Esophagus muscularis mucosa (tissue), 4 donors: ENCODE results near the gene TAS1R3. TPM values are rescaled to one million over a fixed set of nuclear protein-coding genes. Genes with fewer than 3 reads are reported as not detected.

Experiments used
- DNase-seq: peaks from one replicate; pipeline ENCODE4 v3.0.0-alpha.2; 2017; ENCODE audit errors: extremely low spot score
- H3K27ac ChIP-seq, 4 donors: fragments of 200-600 bp; sonication (generic); replicated peaks in 1 of 4; 1 replicate in 3 of 4; 2 replicates in 1 of 4; pipeline ENCODE4 v1.5.1; 2016 to 2019; ENCODE audit warnings: mild to moderate bottlenecking in 1 of 4
- H3K27me3 ChIP-seq, 4 donors: fragments of 200-600 bp; sonication (generic); one replicate each; pipeline versions ENCODE4 v1.5.1 to v1.6.0; 2016 to 2019
- H3K36me3 ChIP-seq, 4 donors: fragments of 200-600 bp; sonication (generic); one replicate each; pipeline ENCODE4 v1.5.1; 2016 to 2019
- H3K4me1 ChIP-seq, 4 donors: fragments of 200-600 bp; sonication (generic); one replicate each; pipeline ENCODE4 v1.5.1; 2016 to 2019
- H3K4me3 ChIP-seq, 4 donors: fragments of 200-600 bp; sonication (generic); 1 replicate in 2 of 4; 2 replicates in 2 of 4; pipeline ENCODE4 v1.5.1; 2016 to 2019; ENCODE audit warnings: mild to moderate bottlenecking in 4 of 4, moderate library complexity in 1 of 4
- H3K9me3 ChIP-seq, 4 donors: fragments of 200-600 bp; sonication (generic); 1 replicate in 3 of 4; 2 replicates in 1 of 4; pipeline ENCODE4 v1.5.1; 2016 to 2019
- CTCF ChIP-seq, 3 experiments: fragments of 200-600 bp in 2 of 3; fragments of 450-650 bp in 1 of 3; sonication (generic) in 2 of 3; IDR thresholded peaks; one replicate each; pipeline ENCODE4 v1.5.1; 2017 to 2019; ENCODE audit warnings: antibody characterized with exemption in 3 of 3, mild to moderate bottlenecking in 2 of 3, moderate library complexity in 1 of 3
- EP300 ChIP-seq: sonication (generic); formaldehyde crosslinking; IDR thresholded peaks from one replicate; pipeline ENCODE4 v1.6.1; 2017; ENCODE audit warnings: antibody characterized with exemption
- POLR2A ChIP-seq: fragments of 450-650 bp; IDR thresholded peaks from one replicate; pipeline ENCODE4 v1.6.1; 2017; ENCODE audit warnings: antibody characterized with exemption, moderate library complexity, mild to moderate bottlenecking, low read depth
- POLR2AphosphoS5 ChIP-seq, 2 donors: sonication (generic); formaldehyde crosslinking; IDR thresholded peaks; one replicate each; pipeline ENCODE4 v1.6.1; 2017; ENCODE audit warnings: antibody characterized with exemption in 2 of 2
- WGBS: methylation state at CpG from one replicate; pipeline ENCODE4 v1.1.5; 2018; 5-methylcytosine and 5-hydroxymethylcytosine counted together
- intact Hi-C: fragments of 100-400 bp; cut with DNase I; formaldehyde crosslinking; loops from one replicate; pipeline ENCODE4 v1.15.1; 2023
- total RNA-seq, 4 donors: library from RNA; depleted of rRNA; stranded (reverse); fragments of >200 nt; gene quantifications; one replicate each; pipeline versions ENCODE4 v1.1.0 to v1.2.1, GENCODE V29; 2016

Gene TAS1R3
- total RNA-seq, 4 donors from 2014 or later: 0.17 to 0.32 TPM; not detected in 2

- H3K4me3 ChIP-seq: no peak overlapping the region
- H3K9me3 ChIP-seq: no peaks in the 10 kb centered on the region
- intact Hi-C loops: no loop called here
- H3K4me1 ChIP-seq: peaks cover 40 to 96% (median 91%) of the 10 kb centered on the region in 4 donors
- 93% methylated on average over 13 of the region's 13 CpGs for WGBS
- DNase-seq: no peak
- H3K27ac ChIP-seq: peak overlapping the region; percentile 80 to 84 (median 84)
- no peaks in the 10 kb centered on the region for H3K27me3 ChIP-seq
- peaks cover 9 to 59% (median 38%) of the 10 kb centered on the region in 4 donors for H3K36me3 ChIP-seq
- TF ChIP-seq EP300: no peak
- no peak for TF ChIP-seq POLR2AphosphoS5 (IDR thresholded peaks at IDR 0.05)
- no peak for TF ChIP-seq CTCF (IDR thresholded peaks at IDR 0.05)
- TF ChIP-seq POLR2A: no peak
These were observed 11.5 kb upstream of the TAS1R3 start for GRCh38 chr1:1319646-1319941.

DNA sequence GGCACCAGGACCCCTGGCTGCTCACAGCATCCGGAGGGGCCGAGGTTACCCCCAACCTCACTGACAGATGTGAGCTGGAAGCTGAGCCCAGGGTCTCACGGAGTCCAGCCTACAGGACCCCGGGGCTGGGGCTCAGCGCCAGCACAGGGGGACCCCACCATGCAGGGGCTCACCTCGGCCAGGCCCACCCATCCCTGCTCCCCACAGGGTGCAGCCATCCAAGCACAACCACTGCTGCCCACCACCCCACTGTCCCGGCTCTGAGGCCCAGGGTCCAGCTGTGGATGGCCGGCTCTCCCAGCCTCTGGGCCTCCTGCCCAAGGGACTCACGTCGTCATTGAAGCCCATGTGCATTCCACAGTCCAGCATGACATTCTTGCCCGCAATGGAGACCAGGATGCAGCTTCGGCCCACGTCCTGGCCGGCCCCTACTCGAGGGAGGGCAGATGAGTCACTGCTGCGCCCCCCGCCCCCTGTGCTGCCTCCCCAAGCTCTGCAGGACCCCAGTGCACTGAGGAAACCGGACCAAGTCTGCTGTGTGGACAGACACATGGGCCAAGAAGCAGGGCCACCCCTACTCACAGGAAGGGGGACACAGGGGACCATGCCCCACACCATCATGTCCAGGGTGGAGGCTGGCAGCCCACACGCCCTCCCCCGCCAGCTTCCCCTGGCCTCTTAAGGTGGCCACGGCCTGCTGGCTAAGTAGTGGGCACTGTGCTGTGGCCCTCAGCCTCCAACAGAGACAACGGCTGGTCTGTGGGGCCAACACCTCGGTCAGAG is 10.2 kb upstream of the TAS1R3 start:
- Histone ChIP-seq H3K27me3 (no peaks in the 10 kb centered on the region), H3K4me1 (peaks cover 50 to 93% (median 91%) of the 10 kb centered on the region in 4 donors), H3K4me3 (no peak overlapping the region), H3K9me3 (no peaks in the 10 kb centered on the region), H3K27ac (peak overlapping the region; percentile 80 to 84 (median 84)), H3K36me3 (peaks cover 8 to 51% (median 30%) of the 10 kb centered on the region in 4 donors)
- intact Hi-C loops: no loop called here
- TF ChIP-seq EP300 (no peak), POLR2AphosphoS5 (IDR thresholded peaks at IDR 0.05) (no peak), CTCF (IDR thresholded peaks at IDR 0.05) (no peak), POLR2A (no peak)
- DNase-seq: no peak
- WGBS: 70% methylated on average over 14 of the region's 23 CpGs

GRCh38 chr1:1321477-1321876 is 9.6 kb upstream of the TAS1R3 start:
- no peaks in the 10 kb centered on the region for H3K27me3 ChIP-seq
- TF ChIP-seq POLR2AphosphoS5 (IDR thresholded peaks at IDR 0.05): no peak
- TF ChIP-seq EP300: no peak
- TF ChIP-seq POLR2A: no peak
- TF ChIP-seq CTCF (IDR thresholded peaks at IDR 0.05): no peak
- H3K9me3 ChIP-seq: no peaks in the 10 kb centered on the region
- WGBS: 86% methylated on average over 8 of the region's 8 CpGs
- intact Hi-C loops: no loop called here
- H3K4me1 ChIP-seq: peaks cover 57 to 93% (median 91%) of the 10 kb centered on the region in 4 donors
- H3K27ac ChIP-seq: peak overlapping the region; percentile 80 to 84 (median 84)
- DNase-seq: no peak
- peaks cover 2 to 46% (median 29%) of the 10 kb centered on the region in 4 donors for H3K36me3 ChIP-seq
- no peak overlapping the region for H3K4me3 ChIP-seq

GRCh38 chr1:1322418-1322817 is 8.7 kb upstream of the TAS1R3 start:
- Histone ChIP-seq H3K36me3 (peaks cover 6 to 49% (median 35%) of the 10 kb centered on the region in 4 donors), H3K4me3 (no peak overlapping the region), H3K27ac (no peak overlapping the region), H3K27me3 (no peaks in the 10 kb centered on the region), H3K4me1 (peaks cover 63 to 93% (median 89%) of the 10 kb centered on the region in 4 donors), H3K9me3 (no peaks in the 10 kb centered on the region)
- no peak for DNase-seq
- TF ChIP-seq POLR2A (no peak), POLR2AphosphoS5 (IDR thresholded peaks at IDR 0.05) (no peak), EP300 (no peak), CTCF (IDR thresholded peaks at IDR 0.05) (no peak)
- WGBS: 86% methylated on average over 10 of the region's 14 CpGs
- intact Hi-C loops: no loop called here
